Measurements from ENCODE around the gene GNAT1.

GRCh38 chr3:50150404-50150750 is 41.0 kb upstream of the GNAT1 start:
- TF ChIP-seq CTCF (IDR thresholded peaks at IDR 0.05) (no peak), POLR2AphosphoS5 (IDR thresholded peaks at IDR 0.05) (no peak)

Measured in breast epithelium (tissue), 3 donors.